ENCODE measurements around the gene OR10W1.

OR10W1 gene, protein sequence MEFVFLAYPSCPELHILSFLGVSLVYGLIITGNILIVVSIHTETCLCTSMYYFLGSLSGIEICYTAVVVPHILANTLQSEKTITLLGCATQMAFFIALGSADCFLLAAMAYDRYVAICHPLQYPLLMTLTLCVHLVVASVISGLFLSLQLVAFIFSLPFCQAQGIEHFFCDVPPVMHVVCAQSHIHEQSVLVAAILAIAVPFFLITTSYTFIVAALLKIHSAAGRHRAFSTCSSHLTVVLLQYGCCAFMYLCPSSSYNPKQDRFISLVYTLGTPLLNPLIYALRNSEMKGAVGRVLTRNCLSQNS

DNA sequence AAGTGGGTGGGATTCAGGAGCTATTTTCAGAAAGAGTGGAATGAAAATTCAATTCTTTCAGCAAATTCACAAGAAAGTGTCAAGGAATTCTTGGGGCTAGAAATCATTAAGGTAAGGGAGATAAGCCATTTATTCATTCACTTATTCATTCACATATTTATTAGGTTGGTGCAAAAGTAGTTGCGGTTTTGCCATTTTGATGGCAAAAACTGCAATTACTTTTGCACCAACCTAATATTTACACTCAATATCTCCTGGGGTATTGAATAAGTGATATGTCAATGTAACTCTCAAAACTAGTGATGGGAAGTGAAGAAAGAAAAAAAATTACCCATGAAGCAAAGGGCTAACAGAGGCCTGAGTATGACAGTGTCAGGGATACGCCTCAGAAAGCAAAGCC lies at the start of gene OR10W1:
Gene OR10W1, minus strand, starts transcription at position 119 of the 400 bp plus-strand sequence. CDS start 402 bp downstream, outside the sequence.
- no peak for DNase-seq (ENCODE audit: low spot score)

DNA sequence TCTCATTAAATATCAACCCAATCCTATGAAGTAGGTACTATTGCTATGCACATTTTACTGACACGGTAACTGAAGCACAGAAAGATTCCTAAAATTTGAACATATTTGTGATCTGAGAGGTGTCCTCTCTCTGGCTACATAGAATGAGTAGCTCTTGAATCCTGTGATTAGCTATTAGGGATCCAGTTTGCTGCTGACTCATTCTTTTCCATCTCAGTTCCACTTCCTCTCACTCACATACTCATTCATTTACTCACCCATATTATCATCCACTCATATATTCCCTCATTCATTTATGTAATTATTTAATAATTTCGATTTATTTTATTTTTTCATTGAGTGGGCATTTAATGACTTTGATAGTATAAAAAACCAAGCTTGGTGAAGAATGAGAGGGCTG lies 48.1 kb upstream of the OR10W1 start:
- no peak for DNase-seq (ENCODE audit: low spot score)

DNA sequence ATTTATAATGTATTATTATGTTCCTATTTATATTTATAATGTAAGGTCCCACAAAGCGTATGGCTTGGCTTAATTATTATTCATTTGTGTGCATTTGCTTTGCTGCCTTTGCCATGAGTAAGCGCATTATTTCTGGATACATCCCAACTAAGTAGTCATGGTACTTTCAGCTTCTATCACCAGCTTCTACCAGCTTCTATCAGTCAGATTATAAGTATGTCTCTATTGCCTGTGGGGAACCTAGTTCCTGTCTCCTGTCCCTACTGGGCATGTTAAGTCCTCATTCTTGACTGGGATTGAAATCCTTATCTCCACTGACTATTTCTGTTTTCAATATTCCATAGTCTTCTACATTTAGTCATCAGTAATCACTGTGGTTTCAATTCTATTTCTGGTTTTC lies 33.5 kb upstream of the OR10W1 start:
- no peak for DNase-seq (ENCODE audit: low spot score)

- DNase-seq (ENCODE audit: low spot score) = no peak
Measured at GRCh38 chr11:58292017-58292416, 24.0 kb upstream of the OR10W1 start.

- no peak for DNase-seq (ENCODE audit: low spot score)
Measured at GRCh38 chr11:58289266-58289665, 21.2 kb upstream of the OR10W1 start.

DNA sequence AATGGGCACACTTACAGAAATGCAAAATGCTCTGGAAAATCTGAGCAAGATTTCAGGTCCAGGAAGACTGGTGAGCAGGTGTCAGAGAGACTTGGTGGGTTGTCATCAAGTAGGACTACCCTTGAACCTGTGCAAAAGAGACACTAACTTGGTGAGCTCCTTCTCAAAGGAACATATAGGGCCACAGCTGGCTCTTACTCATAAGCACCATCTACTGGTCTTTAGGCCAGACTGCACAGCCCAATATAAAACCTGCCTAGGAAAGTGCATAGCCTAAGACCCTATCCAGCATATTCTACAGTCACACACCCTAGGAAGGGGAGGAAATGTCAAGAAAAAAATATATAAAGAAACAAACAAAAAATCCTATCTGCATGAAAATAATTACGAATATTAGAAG lies 18.2 kb upstream of the OR10W1 start:
- DNase-seq (ENCODE audit: low spot score) = no peak

GRCh38 chr11:58285483-58286040 lies 17.5 kb upstream of the OR10W1 start:
- DNase-seq (ENCODE audit: low spot score) = no peak

GRCh38 chr11:58276151-58276550 lies 8.1 kb upstream of the OR10W1 start:
- no peak for DNase-seq (ENCODE audit: low spot score)

DNA sequence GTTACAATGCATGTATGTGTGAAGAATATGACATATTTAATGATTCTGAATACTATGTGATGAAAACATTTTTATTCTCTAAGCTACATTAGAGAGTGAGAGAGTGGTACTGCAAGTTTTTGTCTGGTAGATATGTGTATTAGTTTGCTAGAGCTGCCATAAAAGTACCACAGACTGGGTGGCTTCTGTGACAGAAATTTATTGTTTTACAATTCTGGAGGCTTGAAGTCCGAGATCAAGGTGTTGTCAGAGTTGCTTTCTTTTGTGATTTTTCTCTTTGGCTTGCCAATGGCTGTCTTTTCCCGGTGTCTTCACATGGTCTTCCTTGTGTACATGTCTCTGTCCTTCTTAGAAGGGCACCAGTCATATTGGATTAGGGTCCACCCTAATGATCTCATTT lies 6.9 kb upstream of the OR10W1 start:
- DNase-seq (ENCODE audit: low spot score) = no peak

GRCh38 chr11:58259983-58260382 lies 8.1 kb downstream of the OR10W1 start:
- no peak for DNase-seq (ENCODE audit: low spot score)

- DNase-seq (ENCODE audit: low spot score) = no peak
Measured at GRCh38 chr11:58254936-58255335, 13.1 kb downstream of the OR10W1 start.

DNA sequence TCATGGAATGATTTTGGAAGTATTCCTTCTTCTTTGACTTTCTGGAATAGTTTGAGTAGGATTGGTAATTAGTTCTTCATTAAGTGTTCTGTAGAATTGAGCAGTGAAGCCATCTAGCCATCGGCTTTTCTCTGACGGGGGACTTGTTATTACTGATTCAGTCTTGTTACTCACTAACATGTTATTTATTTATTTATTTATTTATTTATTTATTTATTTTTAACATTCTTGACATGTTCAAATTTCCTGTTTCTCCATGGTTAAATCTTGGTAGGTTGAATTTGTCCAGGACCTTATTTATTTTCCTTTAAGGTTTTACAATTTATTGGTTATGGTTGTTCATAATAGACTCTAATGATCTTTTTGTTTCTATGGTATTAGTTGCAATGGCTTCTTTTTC lies 24.1 kb downstream of the OR10W1 start:
- DNase-seq (ENCODE audit: low spot score) = no peak

DNA sequence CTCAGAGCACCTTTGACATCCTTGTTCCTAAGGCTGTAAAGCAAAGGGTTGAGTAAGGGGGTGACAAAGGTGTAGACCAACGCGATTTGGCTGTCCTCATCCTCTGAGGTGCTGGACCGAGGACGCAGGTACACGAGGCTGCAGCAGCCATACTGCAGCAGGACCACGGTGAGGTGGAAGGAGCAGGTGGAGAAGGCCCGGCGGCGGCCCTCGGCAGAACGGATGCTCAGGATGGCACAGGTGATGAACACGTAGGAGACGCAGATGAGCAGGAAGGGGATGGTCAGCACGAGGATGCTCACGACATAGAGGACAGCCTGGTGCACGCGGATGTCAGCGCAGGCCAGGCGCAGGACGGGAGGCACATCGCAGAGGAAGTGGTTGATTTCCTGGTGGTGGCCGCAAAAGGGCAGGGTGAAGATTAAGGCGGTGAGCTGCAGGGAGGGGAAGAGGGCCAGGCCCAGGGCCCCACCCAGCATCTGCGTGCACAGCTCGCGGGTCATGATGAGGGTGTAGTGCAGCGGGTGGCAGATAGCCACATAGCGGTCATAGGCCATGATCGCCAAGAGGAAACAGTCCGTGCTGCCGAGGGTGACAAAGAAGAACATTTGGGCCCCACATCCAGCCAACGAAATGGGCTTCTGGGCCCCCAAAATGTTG lies 40.0 kb downstream of the OR10W1 start:
- no peak for DNase-seq (ENCODE audit: low spot score)

DNA sequence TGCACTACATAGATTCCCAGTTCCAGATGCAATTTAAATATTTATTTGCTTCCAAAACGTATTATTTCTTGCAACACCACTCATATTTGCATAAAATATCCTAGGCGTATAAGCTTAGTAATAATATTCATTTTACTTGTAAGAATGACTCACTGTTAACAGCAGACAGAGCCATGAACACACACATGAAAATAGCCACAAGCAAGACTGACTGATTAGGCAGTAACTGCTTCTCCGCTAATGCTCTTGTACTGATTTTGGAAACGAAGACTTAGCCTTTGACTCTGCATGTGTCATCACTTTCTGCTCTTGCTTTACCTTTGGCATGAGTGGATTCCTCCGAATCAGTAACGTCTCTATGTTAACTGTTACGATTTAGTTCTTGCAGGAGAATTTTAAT lies 45.3 kb downstream of the OR10W1 start:
- DNase-seq (ENCODE audit: low spot score) = no peak

Measured in putamen (tissue), 1 donor.